Effector CD8-positive, alpha-beta T cell (primary cell): ENCODE data around the gene HDAC9.

Experiments
- DNase-seq: peaks from one replicate; lab custom pipeline; 2025; lab: John Stamatoyannopoulos, UW

HDAC9 gene

DNA sequence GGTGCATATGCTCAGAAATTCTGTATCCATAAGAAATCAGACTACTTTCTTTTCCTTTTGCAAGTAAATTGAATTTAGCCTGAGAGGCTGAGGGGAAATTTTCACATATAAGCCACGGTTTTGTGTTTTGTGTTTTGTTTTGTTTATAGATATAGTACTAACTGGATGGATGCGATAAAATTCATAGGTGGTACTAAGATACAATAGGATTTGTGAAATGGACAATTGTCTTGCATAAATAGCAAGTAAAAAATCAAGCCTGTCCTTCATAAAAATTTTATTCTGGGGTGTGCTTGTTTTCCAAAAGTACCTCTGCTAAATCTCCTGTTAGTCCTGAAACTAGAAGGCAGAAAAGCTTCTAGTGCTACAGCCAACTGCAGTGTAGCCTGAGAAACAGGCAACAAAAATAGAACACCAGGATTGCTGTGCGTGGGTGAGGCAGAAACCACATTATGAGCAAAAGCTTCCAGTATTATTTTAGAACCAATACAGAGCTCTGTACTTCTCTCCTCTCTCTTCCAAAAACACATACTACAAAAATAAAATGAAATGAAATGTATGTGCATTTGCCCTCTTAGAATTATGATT lies 634 bp upstream of the HDAC9 start:
- no peak for DNase-seq

DNA sequence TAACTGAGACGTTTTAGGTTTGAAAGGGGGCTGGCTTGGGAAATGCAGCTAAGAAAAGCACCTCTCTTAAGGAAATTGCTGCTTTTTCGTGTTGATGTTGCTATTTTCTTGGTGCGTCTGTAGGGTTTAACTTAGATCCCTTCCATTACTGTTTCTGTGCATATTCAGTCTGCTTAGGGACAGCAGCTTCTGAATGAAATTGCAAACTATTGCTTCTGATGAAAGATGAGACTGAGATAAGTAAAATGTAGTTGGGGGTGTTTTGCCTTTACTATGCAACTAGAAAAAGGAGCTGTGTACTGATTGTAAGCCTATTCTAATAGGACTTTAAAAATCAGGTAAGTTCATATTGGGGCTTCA lies 772 bp downstream of the HDAC9 start:
- DNase-seq: no peak

DNA sequence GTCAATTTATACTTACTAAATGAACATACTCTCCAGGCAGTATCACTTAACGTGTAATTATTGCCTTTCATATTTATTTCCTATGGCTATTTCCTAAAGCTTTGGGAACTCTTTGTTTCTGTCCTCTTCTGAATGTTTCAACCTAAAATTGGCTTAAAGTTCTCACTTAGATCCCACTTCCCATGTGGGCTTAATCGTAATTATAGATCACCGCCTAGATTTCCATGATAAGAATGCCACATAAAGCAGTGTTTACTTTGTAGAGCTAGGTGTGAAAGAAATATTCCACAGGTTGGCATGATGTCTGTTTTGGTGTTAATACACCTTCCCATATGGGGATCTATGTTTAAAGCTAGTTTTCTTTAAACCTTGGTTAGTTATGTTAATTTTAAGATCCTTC lies 1.5 kb downstream of the HDAC9 start:
- DNase-seq: no peak

DNA sequence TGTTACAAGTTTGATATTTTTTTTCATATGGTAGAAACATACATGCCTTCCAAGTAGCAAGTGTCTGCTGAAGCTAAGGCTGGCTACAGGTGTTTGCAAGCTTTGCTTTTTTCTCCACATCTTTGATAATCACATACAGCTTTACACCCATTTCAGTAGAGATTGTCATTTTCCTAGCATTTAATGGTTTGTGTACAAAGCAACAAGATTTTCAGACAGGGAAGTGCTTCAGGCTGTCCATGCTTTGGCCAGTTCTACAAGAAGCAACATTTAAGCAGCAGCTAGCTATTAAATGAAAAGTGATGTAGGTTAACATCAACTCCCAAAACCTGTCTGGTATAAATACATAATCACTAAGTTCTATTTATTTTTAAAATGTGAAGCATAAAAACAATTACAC lies 2.3 kb downstream of the HDAC9 start:
- no peak for DNase-seq

DNA sequence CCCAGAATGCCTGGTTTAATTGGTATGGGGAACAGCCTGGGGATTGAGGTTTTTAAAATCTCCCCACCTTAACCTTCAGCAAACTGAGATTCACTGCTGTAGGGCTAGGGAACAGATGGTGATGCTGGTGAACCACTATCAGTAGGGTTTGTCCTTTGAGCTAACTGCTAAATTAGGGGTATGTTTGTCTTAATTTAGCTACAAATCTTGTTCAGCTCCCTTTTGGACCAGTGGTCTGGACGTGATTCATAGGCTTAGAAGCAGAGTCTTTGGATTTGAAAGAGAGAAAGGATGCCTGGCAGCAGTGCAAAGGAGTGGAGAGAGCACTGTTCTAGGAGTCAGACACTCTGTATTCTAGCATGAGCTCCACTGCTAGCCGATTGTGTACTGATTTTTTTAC lies 2.8 kb downstream of the HDAC9 start:
- DNase-seq: no peak

DNA sequence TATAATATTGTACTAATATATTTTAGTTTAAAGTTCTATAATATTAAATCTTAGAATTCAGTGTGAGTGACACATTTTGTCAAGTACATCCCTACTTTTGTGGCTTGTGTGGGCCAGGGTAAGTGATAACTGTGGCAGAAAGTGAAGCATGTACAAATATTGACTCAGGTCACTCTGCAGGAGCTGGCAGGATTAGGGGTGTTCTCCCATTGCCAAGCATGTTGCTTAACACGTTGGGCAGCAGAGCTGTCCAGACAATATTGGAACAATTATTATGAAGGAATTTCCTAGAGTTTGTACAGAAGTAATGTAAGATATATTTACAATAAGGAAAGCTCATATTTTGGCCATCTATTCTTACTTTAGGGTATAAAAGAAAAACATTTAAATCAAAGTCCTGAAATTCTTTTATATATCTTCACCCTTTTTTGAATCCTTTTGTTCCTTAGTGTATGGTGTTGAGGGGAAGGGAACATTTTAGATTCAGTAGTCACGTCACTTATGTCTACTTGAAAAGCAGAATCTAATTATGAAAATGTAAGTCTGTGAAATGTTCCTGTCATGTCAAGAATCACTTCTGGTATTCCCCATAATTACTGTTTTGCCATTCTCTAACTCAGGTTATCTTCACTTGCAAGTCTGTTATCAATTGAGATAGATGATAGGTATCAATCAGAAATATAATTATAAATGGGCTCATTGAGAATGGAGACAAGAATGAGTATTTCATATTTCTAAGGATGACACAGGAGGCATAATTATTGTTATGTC lies 4.0 kb downstream of the HDAC9 start:
- no peak for DNase-seq

DNA sequence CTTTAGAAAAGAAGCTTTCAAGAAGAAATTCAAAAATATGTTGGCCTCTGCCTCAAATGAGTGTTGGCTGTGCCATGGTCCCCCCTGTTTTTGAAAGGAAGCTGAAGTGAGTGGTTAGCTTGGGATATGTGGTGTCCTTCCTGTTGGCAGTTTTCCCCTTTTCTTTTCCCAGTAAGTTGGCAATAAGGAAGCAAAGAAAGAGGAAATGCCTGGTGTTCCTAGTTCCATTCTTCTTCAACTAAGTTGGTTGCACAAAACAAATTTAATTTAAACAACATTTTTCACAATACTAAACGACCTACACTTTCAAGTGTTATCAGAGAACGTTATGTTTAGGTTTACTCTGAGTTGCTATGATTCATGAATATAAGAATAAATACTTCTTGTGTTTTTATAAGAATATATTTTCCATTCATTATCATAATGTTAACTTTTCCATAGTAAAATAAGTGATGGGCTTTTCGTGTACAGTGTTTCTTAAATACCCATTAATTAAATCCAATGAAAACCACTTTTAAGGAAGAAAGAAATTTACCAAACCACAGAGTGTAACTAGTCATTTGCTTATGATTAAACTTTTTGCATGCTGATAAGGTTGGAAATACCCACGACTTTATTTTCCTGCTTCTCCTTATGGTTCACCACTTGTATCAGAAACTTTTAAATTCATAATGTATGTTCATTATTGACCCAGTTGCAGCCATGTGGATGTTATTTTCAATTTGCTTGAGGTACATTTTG lies 7.7 kb downstream of the HDAC9 start:
- no peak for DNase-seq

DNA sequence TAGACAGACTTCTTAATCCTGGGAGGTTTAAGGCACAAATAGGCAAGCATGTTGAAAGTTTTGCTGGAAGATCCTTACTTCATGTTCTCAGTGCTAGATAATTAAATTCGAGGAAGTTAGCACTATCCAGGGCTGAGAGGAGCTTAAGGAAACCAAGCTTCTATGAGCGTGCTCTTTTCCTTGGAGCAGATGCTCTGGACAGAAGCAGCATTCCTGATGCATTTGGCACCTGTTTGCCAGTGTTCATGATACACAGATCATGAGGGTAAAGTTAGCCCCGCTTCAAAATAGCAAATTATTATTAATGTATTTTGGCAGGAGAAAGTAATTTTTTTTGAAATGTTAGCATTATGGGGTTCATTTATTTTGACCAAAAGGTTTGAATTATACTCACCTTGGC lies 9.4 kb downstream of the HDAC9 start:
- DNase-seq: no peak

DNA sequence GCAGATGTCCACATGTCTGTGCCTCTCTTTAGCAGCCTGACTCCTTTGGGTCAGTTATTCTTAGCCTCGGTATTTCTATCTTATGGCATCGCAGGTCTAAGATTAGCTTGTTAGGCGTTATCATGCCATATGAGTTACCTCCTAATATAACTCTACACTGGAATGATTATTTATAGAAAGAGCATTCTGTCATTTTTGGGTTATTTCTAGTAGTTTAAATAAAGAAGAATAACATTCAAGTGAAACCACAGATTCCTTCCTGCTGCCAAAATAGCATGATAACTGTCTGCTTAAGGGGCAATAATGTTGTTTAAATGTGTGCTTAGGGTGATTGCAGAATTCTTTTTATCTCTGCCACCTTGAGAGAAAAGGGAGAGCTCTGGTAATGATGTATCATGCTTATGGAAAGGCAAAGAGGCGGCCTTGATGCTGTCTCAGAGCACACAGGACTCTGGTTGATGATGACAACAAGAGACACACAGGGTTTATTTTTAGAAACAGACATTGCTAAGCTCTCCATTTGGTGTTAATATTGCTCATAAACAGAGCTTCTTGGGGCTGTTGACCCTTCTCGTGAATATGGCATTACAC lies 10.4 kb downstream of the HDAC9 start:
- DNase-seq: no peak

DNA sequence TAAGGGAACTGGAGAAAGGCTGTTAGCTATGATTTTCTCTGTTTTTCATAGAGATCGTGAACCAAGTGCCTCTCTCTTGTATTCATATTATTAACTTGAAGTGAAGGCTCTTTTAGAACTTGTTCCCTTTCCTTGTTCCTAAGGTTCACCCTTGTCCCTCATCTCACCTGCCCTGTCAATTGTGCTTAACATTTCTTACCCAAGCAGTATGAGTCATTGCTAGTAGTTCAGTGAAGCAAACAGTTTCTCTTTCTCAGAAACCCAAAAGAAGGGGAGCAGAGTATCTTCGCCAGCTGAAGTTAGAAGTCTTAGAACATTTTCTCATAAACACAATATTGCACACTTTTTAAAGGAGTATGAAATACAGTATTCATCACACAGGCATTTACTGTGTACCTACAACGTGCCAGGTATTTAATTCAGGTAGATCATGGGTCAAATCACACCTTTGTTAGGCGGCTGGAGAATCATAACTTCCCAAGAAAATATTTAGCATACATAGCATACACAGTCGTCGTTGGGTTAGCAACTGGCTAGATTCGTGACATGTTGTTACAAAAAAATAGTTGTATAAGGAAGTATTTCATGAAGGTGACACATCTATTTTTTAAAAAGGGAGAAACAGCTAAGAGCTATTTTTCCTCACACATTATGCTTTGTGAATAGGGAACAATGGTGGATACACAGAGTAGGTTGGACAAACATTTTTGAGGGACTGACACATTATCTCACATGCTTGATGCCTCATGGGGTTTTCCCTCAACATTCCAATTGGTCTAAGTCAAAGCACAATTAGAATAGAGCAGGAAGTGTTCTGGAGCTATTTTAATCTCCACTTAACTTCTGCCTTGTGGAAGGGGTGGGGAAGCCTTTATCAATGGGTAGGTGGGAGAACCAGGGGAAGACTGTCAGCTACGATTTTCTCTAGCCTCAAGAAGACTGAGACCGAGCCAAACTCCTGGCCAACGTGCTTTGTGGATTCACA lies 13.2 kb downstream of the HDAC9 start:
- DNase-seq: no peak

DNA sequence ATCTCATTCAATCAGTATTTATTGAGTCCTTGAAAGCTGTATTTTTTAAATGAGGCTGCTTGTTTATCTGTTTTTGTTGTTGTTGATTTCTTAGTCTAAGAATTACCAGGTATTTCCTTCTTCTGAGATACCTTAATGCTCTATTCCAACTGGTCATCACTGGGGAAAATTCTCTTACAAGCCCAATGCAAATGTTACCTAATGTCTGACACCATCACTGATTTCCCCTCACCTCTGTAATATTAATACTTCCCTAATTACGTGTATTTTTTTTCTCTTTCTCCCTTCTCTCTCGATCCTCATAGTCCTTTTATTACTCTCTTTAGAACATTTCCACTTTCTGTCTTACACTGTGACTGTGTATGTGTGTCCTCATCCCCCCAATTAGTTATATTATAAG lies 13.9 kb downstream of the HDAC9 start:
- DNase-seq: no peak

DNA sequence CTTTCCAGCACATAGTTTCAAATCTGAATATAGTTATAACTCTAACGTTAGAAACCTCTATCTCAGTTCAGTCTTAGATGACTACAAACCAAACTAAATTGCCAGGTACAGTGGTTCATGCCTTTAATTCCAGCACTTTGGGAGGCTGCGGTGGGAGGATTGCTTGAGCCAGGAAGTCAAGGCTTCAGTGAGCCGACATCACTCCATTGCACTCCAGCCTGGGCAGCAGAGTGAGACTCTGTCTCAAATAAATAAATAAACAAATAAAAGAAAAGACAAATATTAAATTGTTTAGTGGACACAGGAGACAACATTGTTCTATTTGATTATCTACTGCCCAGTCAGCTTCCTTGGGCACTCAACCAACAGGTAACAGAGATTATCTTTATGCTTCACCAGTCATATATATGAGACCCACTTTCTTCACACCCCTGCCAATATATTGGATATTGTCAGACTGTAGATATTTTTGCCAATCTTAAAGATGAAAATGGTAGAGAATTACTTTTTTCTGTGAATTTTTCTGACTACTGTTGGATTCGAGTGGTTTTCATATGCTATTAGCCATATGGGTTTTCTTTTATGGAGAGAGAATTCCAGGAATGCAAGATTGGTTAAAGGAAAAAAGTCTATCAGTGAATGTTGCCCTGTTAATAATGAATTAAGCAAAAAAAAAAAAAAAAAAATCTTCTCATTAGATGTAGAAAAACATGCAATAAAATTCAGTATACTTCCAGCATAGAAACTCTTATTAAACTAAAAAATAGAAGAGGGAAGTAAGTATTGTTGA lies 16.0 kb downstream of the HDAC9 start:
- DNase-seq: no peak

DNA sequence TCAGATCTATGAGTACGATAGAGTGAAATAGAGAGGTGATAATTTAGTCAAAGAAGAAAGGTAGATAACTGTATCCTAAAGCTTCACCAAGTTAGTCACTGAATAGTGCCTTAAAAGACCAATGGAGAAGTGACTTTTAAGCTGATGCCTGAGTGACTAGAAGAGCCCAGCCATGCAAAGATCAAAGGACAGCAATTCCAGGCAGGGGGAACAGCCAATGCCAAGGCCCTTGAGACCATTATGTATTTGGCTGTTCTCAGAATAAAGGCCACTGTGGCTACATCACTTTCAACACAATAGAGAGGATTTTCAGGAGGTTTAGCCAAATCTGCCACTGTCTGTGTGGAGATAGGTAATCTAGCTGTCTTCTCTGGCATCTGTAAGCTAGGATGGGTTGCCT lies 17.8 kb downstream of the HDAC9 start:
- no peak for DNase-seq

DNA sequence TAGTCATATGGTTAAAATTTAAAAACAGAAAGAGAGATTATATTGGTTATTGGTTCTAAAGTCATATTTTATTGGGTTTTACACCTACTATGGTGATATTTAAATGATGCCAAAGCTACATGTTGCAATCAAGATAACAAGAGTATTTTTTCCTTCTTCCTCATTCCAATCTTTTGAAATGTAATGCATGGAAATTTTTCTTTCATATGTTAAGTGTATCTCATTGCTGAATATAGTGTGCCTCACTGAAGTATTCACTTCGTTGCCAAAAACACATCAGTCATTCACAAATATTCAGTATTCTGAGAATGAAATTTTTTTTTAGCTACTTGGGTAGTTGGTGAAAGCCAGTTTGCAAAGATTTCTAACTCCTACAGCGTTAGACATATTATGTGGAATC lies 19.5 kb downstream of the HDAC9 start:
- no peak for DNase-seq

DNA sequence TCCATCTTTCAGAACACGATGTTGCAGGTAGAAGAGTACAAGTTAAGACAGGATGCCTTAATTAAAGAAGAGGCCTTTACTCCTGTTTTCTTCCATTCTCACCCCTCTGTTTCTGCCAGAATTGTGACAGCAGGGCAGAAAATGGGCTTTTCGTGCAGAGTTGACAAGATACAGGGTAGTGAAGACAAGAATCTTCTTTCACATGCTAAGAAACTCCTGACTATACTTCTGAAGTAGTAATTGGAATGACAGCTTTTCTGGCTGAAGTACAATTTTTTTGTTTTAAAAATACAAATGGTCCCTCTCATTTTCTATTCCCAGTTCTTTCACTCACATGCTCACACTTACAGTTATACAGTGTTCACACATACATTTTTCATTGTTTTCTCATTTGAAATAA lies 22.1 kb downstream of the HDAC9 start:
- DNase-seq: no peak

DNA sequence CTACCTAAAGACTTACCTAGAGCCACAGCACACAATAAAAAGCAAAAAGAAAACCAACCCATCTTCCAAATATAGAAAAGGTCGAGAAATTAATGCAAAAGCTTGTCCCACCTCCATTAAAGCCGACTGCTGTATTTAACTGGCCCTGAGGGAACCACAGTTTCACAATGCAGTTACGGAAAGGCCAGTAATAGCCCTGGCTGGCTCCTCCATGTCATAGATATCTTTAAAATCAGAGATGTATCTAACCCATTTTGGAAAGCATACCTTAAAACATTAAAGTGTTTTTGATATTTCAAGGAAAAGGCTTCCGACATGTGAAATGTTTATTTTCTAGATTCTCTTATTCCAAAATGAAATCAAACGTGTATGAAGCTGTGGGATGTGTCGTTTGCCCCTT lies 23.0 kb downstream of the HDAC9 start:
- no peak for DNase-seq

DNA sequence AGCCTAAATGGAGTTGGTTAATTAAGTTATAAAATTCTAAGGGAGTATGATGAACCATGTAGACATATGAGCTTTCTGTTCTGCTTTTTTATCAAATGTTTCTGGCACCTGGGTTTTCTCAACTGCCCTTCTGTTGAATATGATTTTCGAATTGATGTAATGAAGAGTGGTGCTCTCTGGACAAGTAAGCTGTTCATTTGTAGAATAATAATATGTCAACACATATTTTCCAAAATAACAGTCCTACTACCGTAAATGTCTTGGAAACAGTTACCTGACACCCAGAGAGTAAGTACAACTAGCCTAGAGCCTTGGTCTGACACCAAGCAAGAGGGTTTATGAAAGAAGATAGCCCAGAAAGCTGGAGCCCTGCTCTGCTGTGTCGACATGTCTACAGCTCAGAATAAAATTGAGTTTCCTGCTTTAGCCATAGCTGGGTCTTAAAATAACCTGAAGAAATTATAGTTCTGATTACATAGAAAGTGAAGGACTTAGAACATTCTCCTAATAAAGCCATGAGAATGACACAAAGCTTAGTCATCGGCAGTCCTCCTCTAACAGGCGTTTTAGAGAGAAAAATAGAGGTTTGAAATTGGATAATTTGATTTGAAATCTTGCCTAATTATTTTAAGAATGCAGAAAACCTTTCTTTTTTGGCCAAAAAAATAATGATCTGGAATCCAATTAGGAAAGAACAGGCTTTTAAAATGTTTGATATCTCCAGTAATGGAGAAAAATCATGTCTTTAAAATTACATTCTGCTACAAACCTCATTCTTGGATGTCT lies 25.1 kb downstream of the HDAC9 start:
- no peak for DNase-seq

DNA sequence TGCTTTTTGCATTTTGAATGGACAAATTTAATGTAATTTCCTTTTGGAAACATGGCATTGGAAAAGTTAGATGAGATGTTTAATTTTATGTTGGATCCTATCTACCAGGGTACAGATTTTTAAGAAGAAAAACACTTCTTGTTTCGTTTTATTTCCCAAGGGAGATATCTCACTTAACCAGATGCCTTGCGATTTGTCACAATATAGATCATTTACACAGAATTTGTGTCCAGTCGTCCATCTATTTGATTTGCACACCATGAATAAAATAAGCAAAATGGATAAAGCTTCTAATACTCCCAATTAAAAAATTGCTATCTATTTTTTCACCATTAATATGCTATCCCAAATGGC lies 25.7 kb downstream of the HDAC9 start:
- no peak for DNase-seq

DNA sequence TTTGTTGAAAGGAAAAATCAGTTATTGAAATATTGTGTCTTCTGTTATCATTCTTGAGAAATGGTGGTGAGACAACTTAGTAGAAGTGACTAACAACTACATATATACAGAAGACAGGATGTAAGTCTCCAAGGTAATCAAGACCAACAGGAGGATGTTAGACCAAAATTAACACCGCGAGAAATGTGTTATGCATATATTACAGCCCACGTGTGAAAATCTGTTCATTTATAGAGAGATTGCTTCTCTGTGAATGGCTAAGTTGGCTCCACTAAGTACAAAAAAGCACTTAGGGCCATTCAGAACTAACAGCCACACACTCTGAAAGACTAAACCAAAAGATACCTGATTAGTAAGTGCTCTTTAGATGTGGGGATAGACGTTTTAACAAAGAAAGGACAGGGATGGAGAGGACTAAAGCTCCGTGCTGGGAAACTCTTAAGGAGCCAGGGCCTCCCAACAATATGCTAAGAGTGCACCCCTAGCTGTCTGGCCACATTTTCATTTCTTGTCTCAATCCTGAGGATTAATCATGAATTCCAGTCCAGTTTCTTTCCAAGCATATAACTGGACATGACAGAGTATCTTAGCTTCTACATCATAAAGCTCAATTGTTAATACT lies 26.5 kb downstream of the HDAC9 start:
- no peak for DNase-seq

DNA sequence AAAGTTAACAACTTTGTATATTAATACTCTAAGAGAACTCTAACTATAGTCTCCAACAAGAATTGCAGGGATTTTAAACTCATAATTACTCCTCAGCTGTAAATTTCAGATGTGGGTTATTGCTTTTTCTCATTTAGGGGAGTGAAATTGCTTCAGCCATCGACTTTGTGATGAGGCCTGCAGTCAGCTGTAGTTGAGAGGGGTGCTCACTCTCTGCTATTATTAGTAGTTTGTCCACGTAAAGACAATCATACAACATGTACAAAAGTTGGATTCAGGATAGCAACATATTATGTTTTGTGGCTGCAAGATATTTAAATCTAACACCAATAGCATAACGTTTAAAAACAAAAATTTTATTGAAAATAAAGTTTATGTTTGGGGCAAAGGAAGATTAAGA lies 28.7 kb downstream of the HDAC9 start:
- no peak for DNase-seq
